HepG2 (cell line): ENCODE results near the gene SDK1. TPM values are rescaled to one million over a fixed set of nuclear protein-coding genes. Genes with fewer than 3 reads are reported as not detected.

ENCODE experiments used
- ATAC-seq: fragments of 200-7000 bp; cut with Tn5 transposase; 3 replicates; pipeline ENCODE4 v1.9.1; 2020; ENCODE audit warnings: mild to moderate bottlenecking, moderate library complexity
- BruUV-seq: library from RNA; stranded (reverse); fragments of 400-500 nt; replicated peaks from 2 replicates; lab custom pipeline; 2021; lab: Mats Ljungman, UMichigan
- CTCF ChIA-PET: fragments of 300-600 bp; formaldehyde crosslinking; extraction: SDS; loops from one replicate; lab custom pipeline; 2021; ENCODE audit warnings: low total read pairs, inconsistent platforms, low intra/inter-chr PET ratio; lab: Yijun Ruan, JAX
- POLR2A ChIA-PET: fragments of 350-600 bp; sonication (Branson Sonifier 250); formaldehyde crosslinking; loops from one replicate; lab custom pipeline; 2020; ENCODE audit warnings: antibody characterized with exemption, inconsistent platforms; lab: Yijun Ruan, JAX
- DNase-seq: peaks from one replicate; pipeline ENCODE4 v3.0.0-alpha.2; 2015; ENCODE audit warnings: low spot score
- FAIRE-seq: peaks from 3 replicates; lab custom pipeline; 2011; peaks lifted over from hg19 to GRCh38; lab: Jason Lieb, UNC
- H2AFZ ChIP-seq: one replicate; pipeline ENCODE4 v1.6.1; 2011; ENCODE audit warnings: low read length, inconsistent platforms
- H3K27ac ChIP-seq: fragments of 300-600 bp; 3 replicates; pipeline ENCODE4 v1.8.0; 2011; ENCODE audit warnings: mixed run types, mild to moderate bottlenecking, mixed read lengths, low read length, inconsistent platforms; ENCODE audit not compliant: insufficient read depth; ENCODE audit errors: extremely low read length
- H3K27me3 ChIP-seq, 2 experiments: fragments of 200-600 bp in 1 of 2; 2 replicates in 1 of 2; 3 replicates in 1 of 2; pipeline versions ENCODE4 v1.6.0 to v1.8.0; 2011; ENCODE audit warnings: low read length in 2 of 2, mild to moderate bottlenecking in 2 of 2, moderate library complexity in 2 of 2, inconsistent platforms in 1 of 2; ENCODE audit not compliant: insufficient read depth in 2 of 2, control insufficient read depth in 1 of 2
- H3K36me3 ChIP-seq, 2 experiments: fragments of 200-600 bp in 1 of 2; replicated peaks in 1 of 2; 2 replicates in 1 of 2; 3 replicates in 1 of 2; pipeline versions ENCODE4 v1.5.1 to v1.8.0; 2011; ENCODE audit warnings: low read length in 2 of 2, inconsistent platforms in 1 of 2; ENCODE audit not compliant: insufficient read depth in 2 of 2, control insufficient read depth in 1 of 2
- H3K4me1 ChIP-seq: 2 replicates; pipeline ENCODE4 v1.5.1; 2012; ENCODE audit warnings: low read length, inconsistent platforms; ENCODE audit not compliant: insufficient read depth
- H3K4me2 ChIP-seq: 2 replicates; pipeline ENCODE4 v1.6.0; 2011; ENCODE audit warnings: low read depth, low read length, inconsistent platforms
- H3K4me3 ChIP-seq, 3 experiments: fragments of 200-600 bp in 1 of 3; sonication (generic), shearing (Covaris generic) in 1 of 3; replicated peaks in 1 of 3; 2 replicates each; pipeline ENCODE4 v1.5.1; 2011 to 2016; ENCODE audit warnings: low read length in 3 of 3, inconsistent platforms in 2 of 3, low read depth in 2 of 3, mild to moderate bottlenecking in 2 of 3, control low read depth in 1 of 3, mixed read lengths in 1 of 3; ENCODE audit not compliant: insufficient read depth in 1 of 3
- H3K79me2 ChIP-seq: one replicate; pipeline ENCODE4 v1.6.1; 2011; ENCODE audit warnings: low read length, inconsistent platforms; ENCODE audit not compliant: insufficient read depth
- H3K9ac ChIP-seq: 2 replicates; pipeline ENCODE4 v1.6.0; 2011; ENCODE audit warnings: mild to moderate bottlenecking, low read depth, low read length, inconsistent platforms; ENCODE audit not compliant: insufficient read depth
- H3K9me3 ChIP-seq: 2 replicates; pipeline ENCODE4 v1.5.1; 2012; ENCODE audit warnings: mild to moderate bottlenecking, low read length
- H4K20me1 ChIP-seq: 2 replicates; pipeline ENCODE4 v1.6.0; 2011; ENCODE audit warnings: inconsistent platforms, mild to moderate bottlenecking, low read length, moderate library complexity; ENCODE audit not compliant: insufficient read depth
- ARID2 ChIP-seq: sonication (generic); formaldehyde crosslinking; IDR thresholded peaks from 2 replicates; pipeline ENCODE4 v1.8.1; 2022; ENCODE audit warnings: mild to moderate bottlenecking, missing genetic modification reagents, borderline replicate concordance
- ELF4 ChIP-seq: sonication (generic); formaldehyde crosslinking; IDR thresholded peaks from 2 replicates; pipeline ENCODE4 v1.5.0; 2020; ENCODE audit warnings: missing genetic modification reagents, mild to moderate bottlenecking, moderate library complexity, borderline replicate concordance
- ESRRA ChIP-seq: sonication (generic); formaldehyde crosslinking; IDR thresholded peaks from 2 replicates; pipeline ENCODE4 v1.5.1; 2020; ENCODE audit warnings: mild to moderate bottlenecking, low read depth, missing genetic modification reagents
- FOXK2 ChIP-seq: fragments of 450-650 bp; IDR thresholded peaks from 2 replicates; pipeline ENCODE4 v1.6.1; 2016
- HMG20A ChIP-seq: IDR thresholded peaks from 2 replicates; pipeline ENCODE4 v1.6.1; 2016; ENCODE audit warnings: borderline replicate concordance
- HMG20B ChIP-seq: conservative IDR thresholded peaks from 2 replicates; pipeline ENCODE4 v1.6.1; 2016; ENCODE audit warnings: missing genetic modification reagents, missing compliant biosample characterization
- NFRKB ChIP-seq: fragments of 450-650 bp; IDR thresholded peaks from 2 replicates; pipeline ENCODE4 v1.6.1; 2017
- NPAS2 ChIP-seq: sonication (generic); formaldehyde crosslinking; IDR thresholded peaks from 2 replicates; pipeline ENCODE4 v1.8.0; 2022; ENCODE audit warnings: mild to moderate bottlenecking, missing genetic modification reagents, borderline replicate concordance
- POLR2AphosphoS5 ChIP-seq: IDR thresholded peaks from 2 replicates; pipeline ENCODE4 v1.6.1; 2012; ENCODE audit warnings: low read depth, low read length
- RAD21 ChIP-seq: fragments of 450-650 bp; formaldehyde crosslinking; IDR thresholded peaks from 2 replicates; pipeline ENCODE4 v1.5.0; 2020; ENCODE audit warnings: mild to moderate bottlenecking
- ZFP41 ChIP-seq: sonication (generic); formaldehyde crosslinking; IDR thresholded peaks from 2 replicates; pipeline ENCODE4 v1.4.0; 2020; ENCODE audit warnings: mild to moderate bottlenecking, missing genetic modification reagents, borderline replicate concordance
- ZNF382 ChIP-seq: sonication (generic); formaldehyde crosslinking; IDR thresholded peaks from 2 replicates; pipeline ENCODE4 v1.5.0; 2020; ENCODE audit warnings: missing genetic modification reagents, mild to moderate bottlenecking, borderline replicate concordance
- WGBS: methylation state at CpG from one replicate; pipeline ENCODE4 v1.1.6; 2017; ENCODE audit warnings: low lambda C conversion rate; 5-methylcytosine and 5-hydroxymethylcytosine counted together
- in situ Hi-C: cut with HindIII; loops from 2 replicates; pipeline ENCODE4 v1.10.0; 2017; ENCODE audit warnings: low pct_unique_long_range_greater_than_20kb; ENCODE audit not compliant: extremely low pct_ligation_motif_present
- intact Hi-C: fragments of 100-400 bp; cut with micrococcal nuclease; formaldehyde crosslinking; loops from one replicate; pipeline ENCODE4 v1.10.0; 2022; ENCODE audit not compliant: unreplicated experiment
- polyA plus RNA-seq, 8 experiments: library from polyadenylated mRNA; depleted of rRNA in 3 of 8; stranded (reverse) in 7 of 8; unstranded in 1 of 8; fragments of >200 nt; fragmentation: Illumina TruSeq in 4 of 8; extraction: Trizol in 4 of 8; gene quantifications; 2 replicates each; pipeline versions ENCODE4 v1.2.1 to v1.2.3, GENCODE V29; 2011 to 2016; ENCODE audit warnings: low read depth in 4 of 8, missing spikeins in 1 of 8, mixed read lengths in 1 of 8; ENCODE audit not compliant: insufficient read depth in 1 of 8
- total RNA-seq, 5 experiments: library from RNA; depleted of rRNA; stranded (reverse); fragments of >200 nt; fragmentation: Illumina TruSeq; extraction: Trizol; gene quantifications; 2 replicates each; pipeline ENCODE4 v1.2.3, GENCODE V29; 2016; ENCODE audit warnings: low read depth in 1 of 5
- TF ChIP-seq, protein P1 (sequence below): IDR thresholded peaks from 2 replicates; pipeline ENCODE4 v1.6.1; 2016; ENCODE audit warnings: missing biosample characterization, missing genetic modification reagents, low read depth
- TF ChIP-seq, protein P2 (sequence below): sonication (generic); formaldehyde crosslinking; IDR thresholded peaks from 2 replicates; pipeline ENCODE4 v1.5.0; 2020; ENCODE audit warnings: mild to moderate bottlenecking, missing genetic modification reagents, moderate library complexity
- TF ChIP-seq, protein P3 (sequence below): sonication (generic); formaldehyde crosslinking; IDR thresholded peaks from 2 replicates; pipeline ENCODE4 v1.8.0; 2022; ENCODE audit warnings: mild to moderate bottlenecking, missing genetic modification reagents; ENCODE audit not compliant: insufficient replicate concordance
- TF ChIP-seq, protein P4 (sequence below): sonication (generic); formaldehyde crosslinking; IDR thresholded peaks from 2 replicates; pipeline ENCODE4 v1.4.0; 2020; ENCODE audit warnings: missing genetic modification reagents
- TF ChIP-seq, protein P5 (sequence below): sonication (generic); formaldehyde crosslinking; IDR thresholded peaks from 2 replicates; pipeline ENCODE4 v1.4.0; 2020; ENCODE audit warnings: low read depth, mild to moderate bottlenecking, missing genetic modification reagents

SDK1 gene
- total and polyA plus RNA-seq, 2 of the 13 experiments (the other 11 are each of a cell fraction or from before 2014, with no cell fraction given), result 0.35 to 2.4 TPM

DNA sequence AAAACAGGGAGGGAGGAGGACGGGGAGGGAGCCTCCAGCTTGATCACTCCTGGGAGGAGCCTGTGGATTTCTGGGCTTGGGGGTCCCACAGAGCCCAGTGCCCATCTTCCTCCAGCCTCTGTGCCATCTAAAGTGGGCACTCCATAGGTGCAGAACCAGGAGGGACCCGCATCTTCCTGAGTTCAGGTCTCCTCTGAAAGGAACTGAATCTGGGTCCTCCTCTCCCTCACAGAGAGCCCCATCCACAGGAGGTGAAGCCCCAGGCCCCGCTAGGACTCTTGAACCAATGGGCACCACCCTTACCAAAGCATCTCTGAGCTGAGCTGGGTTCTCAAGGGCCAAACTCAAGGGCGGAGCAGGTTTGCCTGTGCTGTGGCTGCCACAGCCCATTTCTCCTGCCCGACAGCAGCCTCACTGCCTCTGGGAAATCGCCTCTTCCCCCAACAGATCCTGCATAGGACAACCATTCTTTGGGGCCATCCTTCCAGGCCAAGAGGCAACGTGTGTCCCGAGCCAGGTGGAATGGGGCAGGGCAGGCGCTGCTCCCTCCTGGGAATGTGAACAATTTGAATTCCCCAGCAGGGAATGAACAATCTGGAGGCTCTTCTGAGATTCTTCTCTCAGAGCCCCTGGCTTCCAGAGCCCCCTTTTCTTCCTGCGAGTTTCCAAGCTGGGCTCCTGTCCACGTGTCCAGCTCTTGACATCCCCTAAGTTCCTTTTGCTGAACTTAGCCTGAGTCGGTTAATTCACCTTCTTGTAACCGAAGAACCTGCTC is 970.1 kb downstream of the SDK1 start:
- no TSS peak for BruUV-seq
- in situ Hi-C loops (no loop called here), intact Hi-C loops (no loop called here)
- 69% methylated on average over 5 of the region's 13 CpGs for WGBS
- no peaks in the 10 kb centered on the region for H3K4me1 ChIP-seq
- FAIRE-seq, result no peak
- no peaks in the 10 kb centered on the region for H3K27me3 ChIP-seq
- H3K9me3 ChIP-seq, result no peaks in the 10 kb centered on the region
- CTCF ChIA-PET, result no interaction called here
- DNase-seq, result no peak
- no peaks in the 10 kb centered on the region for H3K79me2 ChIP-seq
- ATAC-seq, result no peak
- no peak overlapping the region for H3K27ac ChIP-seq
- POLR2A ChIA-PET, result no interaction called here
- no peak overlapping the region for H2AFZ ChIP-seq
- no peaks in the 10 kb centered on the region for H3K36me3 ChIP-seq
- H3K9ac ChIP-seq, result no peak overlapping the region
- no peak overlapping the region for H3K4me2 ChIP-seq
- H3K4me3 ChIP-seq, result no peak overlapping the region
- no peaks in the 10 kb centered on the region for H4K20me1 ChIP-seq
- TF ChIP-seq, protein P1, sequence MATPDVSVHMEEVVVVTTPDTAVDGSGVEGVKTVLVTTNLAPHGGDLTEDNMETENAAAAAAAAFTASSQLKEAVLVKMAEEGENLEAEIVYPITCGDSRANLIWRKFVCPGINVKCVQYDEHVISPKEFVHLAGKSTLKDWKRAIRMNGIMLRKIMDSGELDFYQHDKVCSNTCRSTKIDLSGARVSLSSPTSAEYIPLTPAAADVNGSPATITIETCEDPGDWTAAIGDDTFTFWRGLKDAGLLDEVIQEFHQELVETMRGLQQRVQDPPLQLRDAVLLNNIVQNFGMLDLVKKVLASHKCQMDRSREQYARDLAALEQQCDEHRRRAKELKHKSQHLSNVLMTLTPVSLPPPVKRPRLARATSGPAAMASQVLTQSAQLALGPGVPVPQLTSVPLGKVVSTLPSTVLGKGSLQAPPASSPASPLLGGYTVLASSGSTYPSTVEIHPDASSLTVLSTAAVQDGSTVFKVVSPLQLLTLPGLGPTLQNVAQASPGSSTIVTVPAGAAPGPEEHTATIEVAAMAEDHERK (CRISPR knock-in tag), result no peak
- TF ChIP-seq ARID2 (CRISPR knock-in tag) (no peak), NFRKB (no peak), ELF4 (no peak), HMG20A (no peak), POLR2AphosphoS5 (no peak), ESRRA (CRISPR knock-in tag) (no peak), NPAS2 (CRISPR knock-in tag) (no peak), ZFP41 (CRISPR knock-in tag) (no peak), ZNF382 (CRISPR knock-in tag) (no peak), RAD21 (CRISPR knock-in tag) (no peak), FOXK2 (no peak), HMG20B (CRISPR knock-in tag) (no peak)
- TF ChIP-seq, protein P2, sequence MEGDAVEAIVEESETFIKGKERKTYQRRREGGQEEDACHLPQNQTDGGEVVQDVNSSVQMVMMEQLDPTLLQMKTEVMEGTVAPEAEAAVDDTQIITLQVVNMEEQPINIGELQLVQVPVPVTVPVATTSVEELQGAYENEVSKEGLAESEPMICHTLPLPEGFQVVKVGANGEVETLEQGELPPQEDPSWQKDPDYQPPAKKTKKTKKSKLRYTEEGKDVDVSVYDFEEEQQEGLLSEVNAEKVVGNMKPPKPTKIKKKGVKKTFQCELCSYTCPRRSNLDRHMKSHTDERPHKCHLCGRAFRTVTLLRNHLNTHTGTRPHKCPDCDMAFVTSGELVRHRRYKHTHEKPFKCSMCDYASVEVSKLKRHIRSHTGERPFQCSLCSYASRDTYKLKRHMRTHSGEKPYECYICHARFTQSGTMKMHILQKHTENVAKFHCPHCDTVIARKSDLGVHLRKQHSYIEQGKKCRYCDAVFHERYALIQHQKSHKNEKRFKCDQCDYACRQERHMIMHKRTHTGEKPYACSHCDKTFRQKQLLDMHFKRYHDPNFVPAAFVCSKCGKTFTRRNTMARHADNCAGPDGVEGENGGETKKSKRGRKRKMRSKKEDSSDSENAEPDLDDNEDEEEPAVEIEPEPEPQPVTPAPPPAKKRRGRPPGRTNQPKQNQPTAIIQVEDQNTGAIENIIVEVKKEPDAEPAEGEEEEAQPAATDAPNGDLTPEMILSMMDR (CRISPR knock-in tag), result no peak
- TF ChIP-seq, protein P3, sequence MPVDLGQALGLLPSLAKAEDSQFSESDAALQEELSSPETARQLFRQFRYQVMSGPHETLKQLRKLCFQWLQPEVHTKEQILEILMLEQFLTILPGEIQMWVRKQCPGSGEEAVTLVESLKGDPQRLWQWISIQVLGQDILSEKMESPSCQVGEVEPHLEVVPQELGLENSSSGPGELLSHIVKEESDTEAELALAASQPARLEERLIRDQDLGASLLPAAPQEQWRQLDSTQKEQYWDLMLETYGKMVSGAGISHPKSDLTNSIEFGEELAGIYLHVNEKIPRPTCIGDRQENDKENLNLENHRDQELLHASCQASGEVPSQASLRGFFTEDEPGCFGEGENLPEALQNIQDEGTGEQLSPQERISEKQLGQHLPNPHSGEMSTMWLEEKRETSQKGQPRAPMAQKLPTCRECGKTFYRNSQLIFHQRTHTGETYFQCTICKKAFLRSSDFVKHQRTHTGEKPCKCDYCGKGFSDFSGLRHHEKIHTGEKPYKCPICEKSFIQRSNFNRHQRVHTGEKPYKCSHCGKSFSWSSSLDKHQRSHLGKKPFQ, result no peak
- TF ChIP-seq, protein P4, sequence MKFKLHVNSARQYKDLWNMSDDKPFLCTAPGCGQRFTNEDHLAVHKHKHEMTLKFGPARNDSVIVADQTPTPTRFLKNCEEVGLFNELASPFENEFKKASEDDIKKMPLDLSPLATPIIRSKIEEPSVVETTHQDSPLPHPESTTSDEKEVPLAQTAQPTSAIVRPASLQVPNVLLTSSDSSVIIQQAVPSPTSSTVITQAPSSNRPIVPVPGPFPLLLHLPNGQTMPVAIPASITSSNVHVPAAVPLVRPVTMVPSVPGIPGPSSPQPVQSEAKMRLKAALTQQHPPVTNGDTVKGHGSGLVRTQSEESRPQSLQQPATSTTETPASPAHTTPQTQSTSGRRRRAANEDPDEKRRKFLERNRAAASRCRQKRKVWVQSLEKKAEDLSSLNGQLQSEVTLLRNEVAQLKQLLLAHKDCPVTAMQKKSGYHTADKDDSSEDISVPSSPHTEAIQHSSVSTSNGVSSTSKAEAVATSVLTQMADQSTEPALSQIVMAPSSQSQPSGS (CRISPR knock-in tag), result no peak
- TF ChIP-seq, protein P5, sequence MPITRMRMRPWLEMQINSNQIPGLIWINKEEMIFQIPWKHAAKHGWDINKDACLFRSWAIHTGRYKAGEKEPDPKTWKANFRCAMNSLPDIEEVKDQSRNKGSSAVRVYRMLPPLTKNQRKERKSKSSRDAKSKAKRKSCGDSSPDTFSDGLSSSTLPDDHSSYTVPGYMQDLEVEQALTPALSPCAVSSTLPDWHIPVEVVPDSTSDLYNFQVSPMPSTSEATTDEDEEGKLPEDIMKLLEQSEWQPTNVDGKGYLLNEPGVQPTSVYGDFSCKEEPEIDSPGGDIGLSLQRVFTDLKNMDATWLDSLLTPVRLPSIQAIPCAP (CRISPR knock-in tag), result no peak
